Coronary artery (tissue), 2 donors: Measurements from ENCODE around the gene TPST1.
"Not testable (repeated sequence)": the region's sequence is repeated elsewhere in the genome, so short reads cannot be mapped to it uniquely, and the experiment has no call there.

Experiments used
- DNase-seq: peaks from one replicate; pipeline ENCODE4 v3.0.0-alpha.2; 2017; ENCODE audit warnings: low spot score
- H3K27ac ChIP-seq, 2 donors: fragments of 200-600 bp; sonication (generic); one replicate each; pipeline ENCODE4 v1.5.1; 2016 to 2019
- H3K4me3 ChIP-seq: fragments of 200-600 bp; sonication (generic); 2 replicates; pipeline ENCODE4 v1.5.1; 2016; ENCODE audit warnings: mild to moderate bottlenecking, moderate library complexity
- TF ChIP-seq, protein P1 (sequence below): fragments of 200-600 bp; sonication (generic); IDR thresholded peaks from one replicate; pipeline ENCODE4 v1.5.1; 2019; ENCODE audit warnings: antibody characterized with exemption

Gene TPST1

DNA sequence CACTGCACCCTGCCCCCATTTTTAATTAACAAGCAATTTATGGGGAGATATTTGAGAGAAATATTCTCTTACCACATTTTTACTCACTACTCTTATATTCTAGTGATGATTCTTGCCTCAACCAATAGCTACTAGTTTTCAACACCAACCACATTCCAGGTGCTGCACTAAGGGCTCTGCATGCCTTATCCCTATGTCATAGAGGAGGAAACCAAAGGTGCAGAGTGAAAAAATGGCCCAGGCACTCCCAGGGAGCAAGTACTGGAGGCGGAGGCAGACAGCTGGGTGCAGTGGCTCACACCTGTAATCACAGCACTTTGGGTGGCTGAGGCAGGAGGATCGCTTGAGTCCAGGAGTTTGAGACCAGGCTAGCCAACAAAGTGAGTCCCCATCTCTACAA is 35.5 kb upstream of the TPST1 start:
- no peak for DNase-seq
- Histone ChIP-seq H3K4me3 (no peak overlapping the region), H3K27ac (peak overlapping the region in 1 of 2 donors; percentile 30)
- TF ChIP-seq, protein P1, sequence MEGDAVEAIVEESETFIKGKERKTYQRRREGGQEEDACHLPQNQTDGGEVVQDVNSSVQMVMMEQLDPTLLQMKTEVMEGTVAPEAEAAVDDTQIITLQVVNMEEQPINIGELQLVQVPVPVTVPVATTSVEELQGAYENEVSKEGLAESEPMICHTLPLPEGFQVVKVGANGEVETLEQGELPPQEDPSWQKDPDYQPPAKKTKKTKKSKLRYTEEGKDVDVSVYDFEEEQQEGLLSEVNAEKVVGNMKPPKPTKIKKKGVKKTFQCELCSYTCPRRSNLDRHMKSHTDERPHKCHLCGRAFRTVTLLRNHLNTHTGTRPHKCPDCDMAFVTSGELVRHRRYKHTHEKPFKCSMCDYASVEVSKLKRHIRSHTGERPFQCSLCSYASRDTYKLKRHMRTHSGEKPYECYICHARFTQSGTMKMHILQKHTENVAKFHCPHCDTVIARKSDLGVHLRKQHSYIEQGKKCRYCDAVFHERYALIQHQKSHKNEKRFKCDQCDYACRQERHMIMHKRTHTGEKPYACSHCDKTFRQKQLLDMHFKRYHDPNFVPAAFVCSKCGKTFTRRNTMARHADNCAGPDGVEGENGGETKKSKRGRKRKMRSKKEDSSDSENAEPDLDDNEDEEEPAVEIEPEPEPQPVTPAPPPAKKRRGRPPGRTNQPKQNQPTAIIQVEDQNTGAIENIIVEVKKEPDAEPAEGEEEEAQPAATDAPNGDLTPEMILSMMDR, result no peak

DNA sequence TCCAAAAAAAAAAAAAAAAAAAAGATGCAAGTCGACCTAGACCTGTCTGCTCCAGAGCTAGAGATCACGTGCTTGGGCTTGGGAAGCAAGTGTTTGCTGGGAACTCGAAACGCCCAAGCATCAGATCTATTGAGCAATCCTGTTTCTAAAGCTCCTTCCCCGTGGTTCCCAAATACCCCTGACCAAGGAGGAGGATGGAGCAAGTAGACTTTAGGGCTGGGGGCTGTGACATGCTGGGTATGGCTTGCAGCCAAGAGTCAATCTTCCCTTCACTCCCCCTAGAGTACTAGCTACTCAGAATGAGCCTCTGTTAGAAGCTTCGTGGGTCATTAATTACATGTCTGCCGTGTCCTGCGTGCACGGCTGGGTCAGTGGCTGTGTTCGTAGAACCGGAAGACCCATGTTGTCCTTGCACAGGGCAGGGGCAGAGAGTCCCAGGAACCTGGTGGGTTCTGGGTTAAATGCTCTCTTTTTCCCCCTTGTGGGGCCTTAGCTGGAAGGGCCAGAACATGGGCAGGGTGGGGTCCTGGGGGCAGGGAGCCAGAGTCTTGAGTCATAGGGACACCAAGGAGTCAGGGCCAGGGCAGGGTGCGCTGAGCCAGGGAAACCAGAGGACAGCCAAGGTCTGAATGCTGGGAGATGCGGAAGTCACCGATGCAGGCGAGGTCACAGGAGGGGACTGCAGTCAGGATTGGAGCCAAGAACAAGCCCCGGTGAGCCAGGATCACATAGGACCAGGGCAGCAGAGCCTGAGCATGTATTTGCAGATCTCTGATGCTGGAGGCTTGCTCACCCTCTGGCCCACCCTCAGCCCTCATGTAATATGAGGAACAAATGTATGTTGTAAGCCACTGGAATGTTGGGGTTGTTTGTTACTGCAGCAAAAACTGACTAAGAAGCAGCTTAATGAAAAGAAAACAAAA is 34.6 kb upstream of the TPST1 start:
- DNase-seq, result peak; percentile 81
- TF ChIP-seq, protein P1, result no peak
- peak overlapping the region in 1 of 2 donors; percentile 79 for H3K27ac ChIP-seq
- H3K4me3 ChIP-seq, result peak overlapping the region; percentile 22

DNA sequence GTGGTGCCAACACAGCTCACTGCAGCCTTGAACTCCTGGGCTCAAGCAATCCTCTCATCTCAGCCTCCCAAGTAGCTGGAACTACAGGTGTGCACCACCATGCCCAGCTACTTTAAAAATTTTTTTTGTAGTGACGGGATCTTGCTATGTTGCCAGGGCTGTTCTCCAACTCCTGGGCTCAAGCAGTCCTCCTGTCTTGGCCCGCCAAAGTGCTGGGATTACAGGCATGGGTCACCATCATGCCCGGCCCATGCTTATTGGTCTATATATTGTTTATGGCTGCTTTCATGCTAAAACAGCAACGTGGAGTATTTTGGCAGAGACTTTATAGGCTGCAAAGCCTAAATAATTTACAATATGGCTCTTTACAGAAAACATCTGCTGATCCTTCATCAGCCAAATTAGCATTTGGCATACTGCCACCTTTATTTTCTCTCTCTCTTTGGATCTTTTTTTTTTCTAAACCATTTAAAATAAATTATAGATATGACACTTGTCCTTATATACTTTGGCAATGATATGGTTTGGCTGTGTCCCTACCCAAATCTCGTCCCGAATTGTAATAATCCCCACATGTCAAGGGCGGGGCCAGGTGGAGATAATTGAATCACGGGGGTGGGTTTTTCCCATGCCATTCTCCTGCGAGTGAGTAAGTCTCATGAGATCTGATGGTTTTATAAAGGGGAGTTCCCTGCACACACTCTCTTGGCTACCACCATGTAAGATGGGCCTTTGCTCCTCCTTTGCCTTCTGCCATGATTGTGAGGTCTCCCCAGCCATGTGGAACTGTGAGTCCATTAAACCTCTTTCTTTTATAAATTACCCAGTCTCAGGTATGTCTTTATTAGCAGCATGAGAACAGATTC is 32.4 kb upstream of the TPST1 start:
- DNase-seq, H3K4me3 ChIP-seq, H3K27ac ChIP-seq: not testable (repeated sequence)

DNA sequence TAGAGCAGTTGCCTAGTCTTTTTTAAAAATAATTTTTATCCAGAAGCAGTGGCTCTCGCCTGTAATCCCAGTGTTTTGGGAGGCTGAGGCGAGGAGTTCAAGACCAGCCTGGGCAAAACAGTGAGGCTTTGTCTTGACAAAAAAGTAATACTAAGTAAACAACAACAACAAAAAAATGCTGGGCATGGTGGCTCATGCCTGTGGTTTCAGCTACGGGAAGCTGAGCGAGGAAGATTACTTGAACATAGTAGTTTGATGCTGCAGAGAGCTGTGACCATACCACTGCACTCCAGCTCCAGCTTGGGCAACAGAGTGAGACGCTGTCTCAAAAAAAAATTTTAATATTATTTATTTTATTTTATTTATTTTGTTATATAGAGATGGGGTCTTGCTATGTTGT is 31.3 kb upstream of the TPST1 start:
- Histone ChIP-seq H3K27ac (no peak overlapping the region), H3K4me3 (no peak overlapping the region)
- DNase-seq, result no peak
- TF ChIP-seq, protein P1, result no peak

DNA sequence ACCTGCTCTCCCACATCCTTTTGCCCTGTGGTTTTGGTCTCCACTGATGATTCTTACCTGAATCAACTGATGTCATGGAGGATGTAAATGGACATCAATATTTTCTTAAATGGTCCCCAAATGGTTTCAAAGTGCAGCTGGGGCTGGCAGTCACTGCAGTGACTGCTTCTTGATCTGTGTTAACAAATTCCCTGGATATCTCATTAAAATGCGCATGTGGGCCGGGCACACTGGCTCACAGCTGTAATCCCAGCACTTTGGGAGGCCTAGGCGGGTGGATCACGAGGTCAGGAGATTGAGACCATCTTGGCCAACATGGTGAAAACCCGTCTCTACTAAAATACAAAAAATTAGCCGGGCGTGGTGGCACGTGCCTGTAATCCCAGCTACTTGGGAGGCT is 30.1 kb upstream of the TPST1 start:
- H3K27ac ChIP-seq, DNase-seq: not testable (repeated sequence)

DNA sequence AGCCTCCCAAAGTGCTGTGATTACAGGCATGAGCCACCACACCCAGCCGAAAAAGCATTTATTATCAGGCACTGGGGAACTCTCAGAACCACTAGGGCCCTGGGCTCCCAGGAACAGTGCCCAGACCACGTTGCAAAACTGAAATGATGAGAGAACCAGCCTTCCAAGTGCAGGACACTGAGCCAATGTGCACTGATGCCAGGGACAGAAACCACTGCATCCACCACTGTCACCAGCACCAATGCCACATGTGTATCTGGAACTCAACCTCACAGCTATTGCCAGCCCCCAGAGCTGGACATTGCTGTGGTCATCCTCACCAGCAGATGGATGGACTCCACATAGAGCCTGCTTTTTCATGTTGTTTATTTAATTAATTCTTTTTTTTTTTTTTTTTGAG is 28.2 kb upstream of the TPST1 start:
- no peak for DNase-seq
- TF ChIP-seq, protein P1, result no peak
- no peak overlapping the region for H3K4me3 ChIP-seq
- no peak overlapping the region for H3K27ac ChIP-seq

More for the DNA sequence above, 30.1 kb upstream of the TPST1 start:
- not testable (repeated sequence) for H3K4me3 ChIP-seq

DNA sequence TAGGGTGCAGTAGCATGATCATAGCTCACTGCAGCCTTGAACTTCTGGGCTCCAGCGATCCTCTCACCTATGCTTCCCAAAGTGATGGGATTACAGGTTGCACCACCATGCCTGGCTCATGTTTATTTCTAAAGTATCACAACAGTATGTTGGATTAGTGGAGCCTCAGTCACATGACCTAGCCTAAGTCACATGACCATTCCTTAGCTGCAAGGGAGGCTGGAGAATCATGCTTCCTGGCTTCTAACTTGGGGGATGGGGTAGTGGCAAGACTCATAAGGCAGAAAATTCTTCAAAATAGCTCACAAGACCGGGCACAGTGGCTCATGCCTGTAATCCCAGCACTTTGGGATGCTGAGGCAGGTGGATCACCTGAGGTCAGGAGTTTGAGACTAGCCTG is 26.9 kb upstream of the TPST1 start:
- Histone ChIP-seq H3K4me3 (no peak overlapping the region), H3K27ac (no peak overlapping the region)
- TF ChIP-seq, protein P1, result no peak
- DNase-seq, result no peak
